Endothelial cell of umbilical vein (primary cell): ENCODE data around the gene ANKRD33B. TPM values are rescaled to one million over a fixed set of nuclear protein-coding genes. Genes with fewer than 3 reads are reported as not detected.

Experiments used
- BruUV-seq: library from RNA; stranded (reverse); fragments of 400-500 nt; replicated peaks from 2 replicates; lab custom pipeline; 2021; lab: Mats Ljungman, UMichigan
- CTCF ChIA-PET: fragments of 300-600, 350-600 bp; sonication (Branson Sonifier 250); formaldehyde crosslinking; loops from one replicate; lab custom pipeline; 2021; ENCODE audit warnings: antibody characterized with exemption, inconsistent platforms; lab: Charles Lee
- POLR2A ChIA-PET: fragments of 300-600, 350-600 bp; sonication (Branson Sonifier 250); formaldehyde crosslinking; loops from one replicate; lab custom pipeline; 2021; ENCODE audit warnings: antibody characterized with exemption, inconsistent platforms; lab: Charles Lee
- DNase-seq: peaks from one replicate; pipeline ENCODE4 v3.0.0-alpha.2; 2011; ENCODE audit warnings: low read depth, low spot score
- FAIRE-seq: peaks from 2 replicates; lab custom pipeline; 2011; peaks lifted over from hg19 to GRCh38; lab: Jason Lieb, UNC
- H2AFZ ChIP-seq: 2 replicates; pipeline ENCODE4 v1.6.0; 2012; ENCODE audit warnings: low read depth, low read length, control low read depth, inconsistent platforms
- H3K27ac ChIP-seq: 2 replicates; pipeline ENCODE4 v1.5.1; 2011; ENCODE audit warnings: low read depth, mild to moderate bottlenecking, control low read depth, low read length, moderate library complexity; ENCODE audit not compliant: insufficient read depth
- H3K27me3 ChIP-seq, 2 experiments: 2 replicates each; pipeline versions ENCODE4 v1.6.0 to v1.6.1; 2011; ENCODE audit warnings: low read length in 2 of 2, mixed read lengths in 1 of 2; ENCODE audit not compliant: control insufficient read depth in 2 of 2, insufficient read depth in 2 of 2
- H3K36me3 ChIP-seq, 2 experiments: 2 replicates in 1 of 2; 3 replicates in 1 of 2; pipeline ENCODE4 v1.5.1; 2011; ENCODE audit warnings: low read length in 2 of 2, mild to moderate bottlenecking in 1 of 2, moderate library complexity in 1 of 2; ENCODE audit not compliant: control insufficient read depth in 2 of 2, insufficient read depth in 2 of 2; ENCODE audit errors: extremely low read depth in 1 of 2
- H3K4me1 ChIP-seq: 3 replicates; pipeline ENCODE4 v1.5.1; 2011; ENCODE audit warnings: mild to moderate bottlenecking, low read length; ENCODE audit not compliant: control insufficient read depth, insufficient read depth; ENCODE audit errors: extremely low read depth
- H3K4me2 ChIP-seq: 2 replicates; pipeline ENCODE4 v1.6.1; 2011; ENCODE audit warnings: low read length, control low read depth, mixed read lengths; ENCODE audit not compliant: insufficient read depth
- H3K4me3 ChIP-seq, 3 experiments: fragments of 200-600 bp in 1 of 3; sonication (generic), shearing (Covaris generic) in 1 of 3; replicated peaks in 1 of 3; 2 replicates each; pipeline ENCODE4 v1.5.1; 2011 to 2016; ENCODE audit warnings: control low read depth in 3 of 3, low read length in 3 of 3, mild to moderate bottlenecking in 2 of 3, inconsistent platforms in 1 of 3, low read depth in 1 of 3, moderate library complexity in 1 of 3; ENCODE audit not compliant: insufficient read depth in 1 of 3
- H3K79me2 ChIP-seq: 2 replicates; pipeline ENCODE4 v1.6.0; 2012; ENCODE audit warnings: low read length, inconsistent platforms; ENCODE audit not compliant: control insufficient read depth, insufficient read depth
- H3K9ac ChIP-seq: replicated peaks from 2 replicates; pipeline ENCODE3; 2011; ENCODE audit warnings: low read length, control low read depth; ENCODE audit not compliant: insufficient read depth; ENCODE audit errors: extremely low read depth
- H3K9me1 ChIP-seq: replicated peaks from 3 replicates; pipeline ENCODE4 v1.6.0; 2011; ENCODE audit warnings: mild to moderate bottlenecking, low read length; ENCODE audit not compliant: control insufficient read depth, insufficient read depth; ENCODE audit errors: extremely low read depth
- H3K9me3 ChIP-seq: replicated peaks from 2 replicates; pipeline ENCODE4 v1.5.1; 2012; ENCODE audit warnings: low read length, inconsistent platforms; ENCODE audit not compliant: control insufficient read depth, insufficient read depth
- H4K20me1 ChIP-seq: replicated peaks from 2 replicates; pipeline ENCODE3; 2011; ENCODE audit warnings: mild to moderate bottlenecking, low read length; ENCODE audit not compliant: control insufficient read depth, insufficient read depth; ENCODE audit errors: extremely low read depth
- EZH2 ChIP-seq: IDR thresholded peaks from 2 replicates; pipeline ENCODE4 v1.6.1; 2012; ENCODE audit warnings: borderline replicate concordance, low read depth, mild to moderate bottlenecking, moderate library complexity, low read length, inconsistent platforms; ENCODE audit not compliant: severe bottlenecking
- FOS ChIP-seq: IDR thresholded peaks from 2 replicates; pipeline ENCODE4 v1.6.1; 2011; ENCODE audit warnings: mild to moderate bottlenecking, low read length, moderate library complexity, borderline replicate concordance; ENCODE audit not compliant: insufficient read depth
- GATA2 ChIP-seq: IDR thresholded peaks from 2 replicates; pipeline ENCODE4 v1.7.0; 2011; ENCODE audit warnings: low read depth, mild to moderate bottlenecking, moderate library complexity, mixed read lengths, low read length; ENCODE audit not compliant: insufficient read length, insufficient read depth
- JUN ChIP-seq: IDR thresholded peaks from 2 replicates; pipeline ENCODE4 v1.6.1; 2011; ENCODE audit warnings: borderline replicate concordance, low read depth; ENCODE audit not compliant: insufficient read length, insufficient read depth
- MYC ChIP-seq: IDR thresholded peaks from one replicate; pipeline ENCODE4 v1.6.1; 2011; ENCODE audit warnings: mild to moderate bottlenecking, low read depth, low read length
- POLR2A ChIP-seq: IDR thresholded peaks from 2 replicates; pipeline ENCODE4 v1.6.1; 2012; ENCODE audit warnings: low read depth, mild to moderate bottlenecking, control low read depth, low read length
- dilution Hi-C: fragments of 300-500 bp; cut with MboI; formaldehyde crosslinking; loops from one replicate; pipeline ENCODE4 v1.15.0; 2019; ENCODE audit warnings: low sequenced_read_pairs; ENCODE audit not compliant: extremely low pct_ligation_motif_present
- intact Hi-C: fragments of 100-400 bp; cut with micrococcal nuclease; formaldehyde crosslinking; loops from one replicate; pipeline ENCODE4 v1.10.0; 2022
- polyA plus RNA-seq, 4 experiments: library from polyadenylated mRNA; depleted of rRNA in 3 of 4; stranded (reverse) in 3 of 4; unstranded in 1 of 4; fragments of >200 nt; gene quantifications; 2 replicates each; pipeline versions ENCODE4 v1.2.1 to v1.2.3, GENCODE V29; 2011 to 2012; ENCODE audit warnings: missing spikeins in 1 of 4
- total RNA-seq: library from RNA; stranded (reverse); gene quantifications from 2 replicates; pipeline ENCODE4 v1.2.3, GENCODE V29; 2021
- TF ChIP-seq, protein P1 (sequence below): IDR thresholded peaks from 2 replicates; pipeline ENCODE4 v1.6.1; 2011; ENCODE audit not compliant: insufficient read depth, insufficient read length

Gene ANKRD33B
- total and polyA plus RNA-seq, 2 donors (not counting 3 experiments of a cell fraction or from before 2014, with no cell fraction given) = 2.4 to 5.4 TPM

DNA sequence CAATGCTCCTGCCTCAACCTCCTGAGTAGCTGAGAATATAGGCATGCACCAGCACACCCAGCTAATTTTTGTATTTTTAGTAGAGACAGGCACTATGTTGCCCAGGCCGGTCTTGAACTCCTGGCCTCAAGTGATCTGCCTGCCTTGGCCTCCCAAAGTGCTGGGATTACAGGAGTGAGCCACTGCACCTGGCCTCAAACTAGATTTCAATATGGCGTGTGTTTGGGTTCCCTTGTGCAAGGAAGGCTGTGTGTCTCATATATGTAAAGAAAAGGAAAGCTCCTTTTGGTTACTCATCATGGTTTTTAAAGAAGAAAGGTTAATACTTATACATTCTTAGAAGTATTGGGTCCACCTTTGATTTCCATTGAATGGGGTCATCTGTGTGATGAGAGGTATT lies 70.7 kb downstream of the ANKRD33B start:
- DNase-seq (no peak), FAIRE-seq (no peak)
- Histone ChIP-seq H3K9me3 (no peaks in the 10 kb centered on the region), H3K4me3 (no peak overlapping the region), H2AFZ (no peak overlapping the region), H3K9me1 (no peaks in the 10 kb centered on the region), H3K9ac (no peak overlapping the region), H3K4me1 (peaks cover 18% of the 10 kb centered on the region), H3K79me2 (no peaks in the 10 kb centered on the region), H4K20me1 (no peaks in the 10 kb centered on the region), H3K27ac (no peak overlapping the region), H3K27me3 (no peaks in the 10 kb centered on the region), H3K36me3 (no peaks in the 10 kb centered on the region), H3K4me2 (no peak overlapping the region)
- ChIA-PET POLR2A (no interaction called here), CTCF (interaction anchor here (1.1 to 1.5 kb wide), 6 partner anchors 11 to 194 kb away, joined by 3 to 10 read pairs (median 3); no protein-coding TSS in a partner anchor)
- TF ChIP-seq JUN (no peak), GATA2 (no peak), POLR2A (no peak), FOS (no peak), MYC (no peak)
- dilution Hi-C loops = no loop called here
- intact Hi-C loops = no loop called here
- BruUV-seq = no TSS peak

DNA sequence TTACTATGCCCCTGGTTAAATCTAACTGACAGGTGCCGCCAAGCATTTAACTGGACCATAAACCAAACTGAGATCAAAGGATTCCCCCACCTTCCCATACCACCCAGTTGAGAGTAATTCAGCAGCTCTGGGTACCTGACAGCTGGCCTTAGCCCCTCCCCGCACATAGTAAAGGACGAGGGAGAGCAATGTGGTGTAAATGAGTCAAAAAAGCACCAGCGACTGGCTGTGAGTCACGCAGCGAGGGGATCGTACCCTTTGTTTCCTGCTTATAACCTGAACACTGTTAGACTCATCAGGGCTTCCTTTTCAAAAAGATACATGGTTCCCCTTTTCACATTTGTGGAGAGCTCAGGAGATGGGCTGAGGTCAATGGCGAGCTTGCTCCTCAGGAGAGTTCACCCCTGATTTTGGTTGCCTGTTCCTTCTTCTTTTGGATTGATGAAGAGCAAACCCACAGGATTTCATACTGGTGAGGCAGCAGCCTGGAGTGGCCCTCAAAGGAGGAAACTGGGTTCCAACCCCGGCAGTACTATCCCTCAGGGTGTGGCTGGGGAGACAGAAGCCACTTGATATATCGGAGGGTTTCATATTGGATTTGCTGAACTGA lies 71.5 kb downstream of the ANKRD33B start:
- dilution Hi-C loops = no loop called here
- TF ChIP-seq, protein P1, sequence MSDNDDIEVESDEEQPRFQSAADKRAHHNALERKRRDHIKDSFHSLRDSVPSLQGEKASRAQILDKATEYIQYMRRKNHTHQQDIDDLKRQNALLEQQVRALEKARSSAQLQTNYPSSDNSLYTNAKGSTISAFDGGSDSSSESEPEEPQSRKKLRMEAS = no peak
- TF ChIP-seq POLR2A = no peak
- TF ChIP-seq EZH2 = no peak
- peak; percentile 50 for TF ChIP-seq JUN
- TF ChIP-seq MYC = no peak
- peak; percentile 88 for TF ChIP-seq FOS
- no peak for TF ChIP-seq GATA2
- DNase-seq (peak; percentile 64), FAIRE-seq (peak; percentile 77)
- Histone ChIP-seq H3K79me2 (no peaks in the 10 kb centered on the region), H3K4me3 (no peak overlapping the region), H3K27me3 (no peaks in the 10 kb centered on the region), H3K4me2 (peak overlapping the region; percentile 26), H4K20me1 (no peaks in the 10 kb centered on the region), H3K9me3 (no peaks in the 10 kb centered on the region), H3K9ac (no peak overlapping the region), H3K9me1 (no peaks in the 10 kb centered on the region), H3K36me3 (no peaks in the 10 kb centered on the region), H2AFZ (no peak overlapping the region), H3K4me1 (peaks cover 18% of the 10 kb centered on the region), H3K27ac (no peak overlapping the region)
- ChIA-PET CTCF (interaction anchor here (1.1 to 1.5 kb wide), 4 partner anchors 10 to 183 kb away, joined by 3 to 10 read pairs (median 4); no protein-coding TSS in a partner anchor), POLR2A (no interaction called here)
- intact Hi-C loops = no loop called here
- BruUV-seq = no TSS peak
